ENCODE results near the gene TANC2. TPM values are rescaled to one million over a fixed set of nuclear protein-coding genes. Genes with fewer than 3 reads are reported as not detected.
"Not testable (repeated sequence)": the region's sequence is repeated elsewhere in the genome, so short reads cannot be mapped to it uniquely, and the experiment has no call there.

Gene TANC2
- total RNA-seq, 4 donors from 2014 or later = 20.1 to 33.3 (median 24.2) TPM

GRCh38 chr17:62971853-62972252 lies 5.8 kb downstream of the TANC2 start:
- DNase-seq (ENCODE audit: low spot score in 2 of 2) = no peak
- no peak overlapping the region for H3K4me3 ChIP-seq (ENCODE audit: low read depth, poor library complexity, severe bottlenecking)
- 88 to 89% methylated on average over 4 of the region's 4 CpGs for WGBS, 2 donors
- intact Hi-C loops (cut with DNase I; ENCODE audit: low total_unique reads) = no loop called here
- no peak for TF ChIP-seq POLR2A (IDR thresholded peaks at IDR 0.05)
- TF ChIP-seq CTCF (IDR thresholded peaks at IDR 0.05) = no peak

GRCh38 chr17:62974788-62975187 lies 8.8 kb downstream of the TANC2 start:
- DNase-seq (ENCODE audit: low spot score in 2 of 2) = no peak
- 79% methylated on average over 4 of the region's 4 CpGs for WGBS, 2 donors
- no peak overlapping the region for H3K4me3 ChIP-seq (ENCODE audit: low read depth, poor library complexity, severe bottlenecking)
- TF ChIP-seq CTCF (IDR thresholded peaks at IDR 0.05) = no peak
- no peak for TF ChIP-seq POLR2A (IDR thresholded peaks at IDR 0.05)
- intact Hi-C loops (cut with DNase I; ENCODE audit: low total_unique reads) = no loop called here

- intact Hi-C loops (cut with DNase I; ENCODE audit: low total_unique reads) = no loop called here
- 76 to 88% methylated on average over 2 of the region's 2 CpGs for WGBS, 2 donors
- TF ChIP-seq POLR2A (IDR thresholded peaks at IDR 0.05) = no peak
- no peak for DNase-seq (ENCODE audit: low spot score in 2 of 2)
- no peak overlapping the region for H3K4me3 ChIP-seq (ENCODE audit: low read depth, poor library complexity, severe bottlenecking)
Observed at GRCh38 chr17:62975206-62975605, 9.2 kb downstream of the TANC2 start.

GRCh38 chr17:62976643-62977231 lies 10.7 kb downstream of the TANC2 start:
- intact Hi-C loops (cut with DNase I; ENCODE audit: low total_unique reads); H3K4me3 ChIP-seq (ENCODE audit: low read depth, poor library complexity, severe bottlenecking); DNase-seq (ENCODE audit: low spot score in 2 of 2): not testable (repeated sequence)
- WGBS, 2 donors = 91% methylated on average over 9 of the region's 9 CpGs

- no peak for TF ChIP-seq CTCF (IDR thresholded peaks at IDR 0.05)
- WGBS, 2 donors = 83 to 86% methylated on average over 3 of the region's 3 CpGs
- no peak overlapping the region for H3K4me3 ChIP-seq (ENCODE audit: low read depth, poor library complexity, severe bottlenecking)
- DNase-seq (ENCODE audit: low spot score in 2 of 2) = no peak
- intact Hi-C loops (cut with DNase I; ENCODE audit: low total_unique reads) = no loop called here
Observed at GRCh38 chr17:62980842-62981241, 14.8 kb downstream of the TANC2 start.

- 68 to 77% methylated on average over 2 of the region's 2 CpGs for WGBS, 2 donors
- intact Hi-C loops (cut with DNase I; ENCODE audit: low total_unique reads) = no loop called here
- no peak for DNase-seq (ENCODE audit: low spot score in 2 of 2)
- TF ChIP-seq POLR2A (IDR thresholded peaks at IDR 0.05) (no peak), CTCF (IDR thresholded peaks at IDR 0.05) (no peak)
- no peak overlapping the region for H3K4me3 ChIP-seq (ENCODE audit: low read depth, poor library complexity, severe bottlenecking)
Observed at GRCh38 chr17:62981933-62982332, 15.9 kb downstream of the TANC2 start.

- no peak overlapping the region for H3K4me3 ChIP-seq (ENCODE audit: low read depth, poor library complexity, severe bottlenecking)
- no peak for DNase-seq (ENCODE audit: low spot score in 2 of 2)
- intact Hi-C loops (cut with DNase I; ENCODE audit: low total_unique reads) = no loop called here
- 94 to 100% methylated on average over 1 of the region's 1 CpG for WGBS, 2 donors
- TF ChIP-seq POLR2A (IDR thresholded peaks at IDR 0.05) (no peak), CTCF (IDR thresholded peaks at IDR 0.05) (no peak)
Observed at GRCh38 chr17:62984801-62985200, 18.8 kb downstream of the TANC2 start.
